Mucosa of descending colon (tissue), 3 donors: Measurements from ENCODE around the gene FHL5. TPM values are rescaled to one million over a fixed set of nuclear protein-coding genes. Genes with fewer than 3 reads are reported as not detected.

Experiments used
- ATAC-seq: fragments of 200-7000 bp; cut with Tn5 transposase; one replicate; pipeline ENCODE4 v1.9.1; 2020; ENCODE audit warnings: mild to moderate bottlenecking, moderate library complexity
- DNase-seq, 3 donors: peaks; one replicate each; pipeline ENCODE4 v3.0.0-alpha.2; 2020
- H3K36me3 ChIP-seq: fragments of 200-600 bp; one replicate; pipeline ENCODE4 v1.8.0; 2021; ENCODE audit warnings: low read depth, mild to moderate bottlenecking
- H3K4me1 ChIP-seq: fragments of 200-600 bp; one replicate; pipeline ENCODE4 v1.8.0; 2021; ENCODE audit warnings: low read depth, mild to moderate bottlenecking
- H3K4me3 ChIP-seq: fragments of 200-600 bp; one replicate; pipeline ENCODE4 v1.8.0; 2021; ENCODE audit warnings: mild to moderate bottlenecking
- H3K9me3 ChIP-seq: fragments of 200-600 bp; one replicate; pipeline ENCODE4 v1.8.0; 2021; ENCODE audit warnings: mild to moderate bottlenecking
- CTCF ChIP-seq: fragments of 200-600 bp; IDR thresholded peaks from one replicate; pipeline ENCODE4 v1.8.0; 2022; ENCODE audit warnings: antibody characterized with exemption, mild to moderate bottlenecking
- intact Hi-C, 2 donors: fragments of 100-400 bp; cut with DNase I in 1 of 2; cut with micrococcal nuclease in 1 of 2; formaldehyde crosslinking; loops; one replicate each; pipeline versions ENCODE4 v1.11.0 to v1.11.1; 2022; cut with DNase I, micrococcal nuclease
- total RNA-seq, 3 donors: library from RNA; stranded (reverse); fragmentation: NEBNext Ultra II Directional in 2 of 3; extraction: Animal tissue kit (Norgen Biotek cat#: 25700) in 2 of 3; gene quantifications; one replicate each; pipeline versions ENCODE4 v1.2.1 to v1.2.4, GENCODE V29; 2021 to 2023
- donor health status: DM: no; HTN: no; CAD: no; lungs with moderate emphysema.
- donor health status: DM: no; HTN: no; CAD: no.
- donor health status: DM: no; HTN: yes; CAD: no.

The FHL5 gene
- total RNA-seq, 3 donors from 2014 or later = 0.69 to 7.2 (median 4.2) TPM

- Histone ChIP-seq H3K4me1 (no peaks in the 10 kb centered on the region), H3K4me3 (no peak overlapping the region), H3K9me3 (peaks cover 1% of the 10 kb centered on the region), H3K36me3 (no peaks in the 10 kb centered on the region)
- DNase-seq = no peak
- no peak for ATAC-seq
- intact Hi-C loops = no loop called here
- no peak for TF ChIP-seq CTCF
These were observed 13.3 kb downstream of the FHL5 start for GRCh38 chr6:96576221-96576620.

GRCh38 chr6:96582021-96582420 lies 19.1 kb downstream of the FHL5 start:
- Histone ChIP-seq H3K36me3 (no peaks in the 10 kb centered on the region), H3K4me3 (no peak overlapping the region), H3K4me1 (no peaks in the 10 kb centered on the region), H3K9me3 (no peaks in the 10 kb centered on the region)
- no peak for DNase-seq
- intact Hi-C loops = no loop called here
- TF ChIP-seq CTCF = no peak
- no peak for ATAC-seq

- Histone ChIP-seq H3K36me3 (no peaks in the 10 kb centered on the region), H3K4me3 (no peak overlapping the region), H3K4me1 (no peaks in the 10 kb centered on the region), H3K9me3 (no peaks in the 10 kb centered on the region)
- intact Hi-C loops = no loop called here
- ATAC-seq = no peak
- DNase-seq = no peak
- no peak for TF ChIP-seq CTCF
These were observed 19.5 kb downstream of the FHL5 start for GRCh38 chr6:96582436-96582835.

- no peak for ATAC-seq
- TF ChIP-seq CTCF = no peak
- intact Hi-C loops = no loop called here
- H3K4me3 ChIP-seq = no peak overlapping the region
- no peaks in the 10 kb centered on the region for H3K36me3 ChIP-seq
- no peak for DNase-seq
- no peaks in the 10 kb centered on the region for H3K9me3 ChIP-seq
- H3K4me1 ChIP-seq = no peaks in the 10 kb centered on the region
These were observed 41.5 kb downstream of the FHL5 start for GRCh38 chr6:96604420-96604819.

- DNase-seq (no peak), ATAC-seq (no peak)
- TF ChIP-seq CTCF = no peak
- intact Hi-C loops = no loop called here
- no peaks in the 10 kb centered on the region for H3K36me3 ChIP-seq
- no peak overlapping the region for H3K4me3 ChIP-seq
- no peaks in the 10 kb centered on the region for H3K9me3 ChIP-seq
- no peaks in the 10 kb centered on the region for H3K4me1 ChIP-seq
These were observed 45.1 kb downstream of the FHL5 start for GRCh38 chr6:96608074-96608473.

- Histone ChIP-seq H3K36me3 (no peaks in the 10 kb centered on the region), H3K4me1 (no peaks in the 10 kb centered on the region), H3K9me3 (no peaks in the 10 kb centered on the region), H3K4me3 (no peak overlapping the region)
- ATAC-seq (no peak), DNase-seq (no peak)
- no peak for TF ChIP-seq CTCF
- intact Hi-C loops = no loop called here
These were observed 47.1 kb downstream of the FHL5 start for GRCh38 chr6:96610019-96610418.
